ENCODE data around the gene SMAD7.

The SMAD7 gene, protein sequence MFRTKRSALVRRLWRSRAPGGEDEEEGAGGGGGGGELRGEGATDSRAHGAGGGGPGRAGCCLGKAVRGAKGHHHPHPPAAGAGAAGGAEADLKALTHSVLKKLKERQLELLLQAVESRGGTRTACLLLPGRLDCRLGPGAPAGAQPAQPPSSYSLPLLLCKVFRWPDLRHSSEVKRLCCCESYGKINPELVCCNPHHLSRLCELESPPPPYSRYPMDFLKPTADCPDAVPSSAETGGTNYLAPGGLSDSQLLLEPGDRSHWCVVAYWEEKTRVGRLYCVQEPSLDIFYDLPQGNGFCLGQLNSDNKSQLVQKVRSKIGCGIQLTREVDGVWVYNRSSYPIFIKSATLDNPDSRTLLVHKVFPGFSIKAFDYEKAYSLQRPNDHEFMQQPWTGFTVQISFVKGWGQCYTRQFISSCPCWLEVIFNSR

DNA sequence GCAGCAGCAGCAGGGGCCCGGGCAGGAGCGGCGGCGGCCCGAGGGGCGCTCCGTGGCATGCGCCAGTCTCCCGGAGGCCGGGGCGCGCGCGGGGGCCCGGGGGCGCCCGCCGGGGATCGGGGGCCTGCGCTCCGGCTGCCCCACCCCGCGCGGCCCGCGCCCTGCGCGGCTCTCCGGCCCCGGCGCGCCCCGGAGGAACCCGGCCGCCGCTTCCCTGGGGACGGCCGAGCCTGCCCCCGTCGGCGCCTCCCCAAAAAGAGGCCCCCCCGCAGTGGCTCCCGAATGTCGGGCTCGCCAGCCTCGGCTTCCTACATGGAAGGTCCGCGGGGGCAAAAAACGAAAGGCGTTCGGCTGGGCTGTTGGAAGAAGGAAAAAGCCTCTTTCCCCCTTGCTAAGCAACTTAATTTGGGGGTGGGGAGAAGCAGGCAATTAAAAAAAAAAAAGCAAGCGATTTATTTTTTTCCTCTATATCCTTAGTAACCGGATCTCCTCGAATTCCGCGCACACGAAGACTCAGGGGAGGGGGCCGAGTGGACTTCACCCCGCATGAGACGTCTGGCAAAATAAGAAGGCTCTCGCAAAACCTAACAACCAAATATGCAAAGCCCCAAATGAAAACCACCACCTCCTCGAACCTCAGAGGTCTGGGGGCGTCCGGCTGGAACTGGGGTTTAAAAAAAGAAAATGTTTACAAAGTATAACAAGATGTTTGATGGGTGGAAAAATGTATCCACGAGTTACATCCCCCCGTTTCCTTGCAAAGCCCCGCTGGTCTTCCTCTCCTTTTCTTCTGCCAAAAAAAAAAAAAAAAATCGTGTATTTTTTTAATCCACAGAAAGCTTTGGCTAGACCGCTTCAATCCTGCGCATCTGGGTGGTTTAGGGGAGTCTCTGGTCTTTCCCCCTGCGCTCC lies at the start of gene SMAD7:
Gene SMAD7, minus strand, starts transcription at position 430 of the 912 bp plus-strand sequence. CDS start 541 bp downstream, outside the sequence.
- peak within 1 kb of the TSS; percentile 94 for H3K4me3 ChIP-seq (ENCODE audit: low read depth, low read length)

- no peak overlapping the region for H3K4me3 ChIP-seq (ENCODE audit: low read depth, low read length)
Measured at GRCh38 chr18:48999569-48999968, 48.8 kb upstream of the SMAD7 start.

DNA sequence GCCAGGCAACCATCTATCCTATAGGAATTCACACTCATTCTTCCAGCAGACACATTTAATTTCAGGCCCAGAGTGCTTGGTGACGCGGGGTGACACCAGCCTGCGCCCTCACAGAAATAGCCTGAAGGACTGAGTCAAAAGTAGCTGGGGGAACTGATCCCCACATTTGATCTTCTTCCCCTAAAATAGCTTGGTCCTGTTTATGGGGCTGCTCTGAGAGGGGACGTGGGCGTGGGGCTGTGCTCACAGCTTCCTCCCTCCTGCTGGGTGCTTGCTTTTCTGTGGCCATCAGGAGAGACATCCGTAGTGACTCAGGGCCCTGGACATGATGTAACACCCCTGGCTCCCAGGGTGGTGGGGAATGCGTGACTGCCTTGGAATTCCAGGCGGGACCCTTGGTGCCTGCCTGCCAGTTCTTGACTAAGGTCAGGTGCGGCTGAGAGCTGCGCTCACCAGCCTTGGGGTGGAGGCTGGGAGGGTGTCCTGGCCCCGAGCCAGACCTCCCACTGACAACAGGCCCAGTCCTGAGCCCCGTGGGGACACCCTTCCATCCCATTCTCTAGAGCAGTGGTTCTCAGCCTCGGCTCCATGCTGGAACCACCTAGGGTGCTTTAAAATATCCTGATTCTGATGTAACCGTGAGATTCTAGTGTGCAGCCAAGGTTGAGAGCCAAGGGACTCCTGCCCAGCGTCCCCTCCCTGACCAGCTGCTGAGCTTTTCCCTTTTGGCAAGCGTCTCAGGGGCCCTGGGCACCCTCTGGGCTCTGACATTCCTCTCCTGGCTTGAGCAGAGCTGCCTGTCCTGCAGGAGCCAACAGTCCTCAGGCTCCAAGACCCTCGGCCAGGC lies 47.4 kb upstream of the SMAD7 start:
- H3K4me3 ChIP-seq (ENCODE audit: low read depth, low read length): no peak overlapping the region

GRCh38 chr18:48997681-48997984 lies 46.9 kb upstream of the SMAD7 start:
- no peak overlapping the region for H3K4me3 ChIP-seq (ENCODE audit: low read depth, low read length)

DNA sequence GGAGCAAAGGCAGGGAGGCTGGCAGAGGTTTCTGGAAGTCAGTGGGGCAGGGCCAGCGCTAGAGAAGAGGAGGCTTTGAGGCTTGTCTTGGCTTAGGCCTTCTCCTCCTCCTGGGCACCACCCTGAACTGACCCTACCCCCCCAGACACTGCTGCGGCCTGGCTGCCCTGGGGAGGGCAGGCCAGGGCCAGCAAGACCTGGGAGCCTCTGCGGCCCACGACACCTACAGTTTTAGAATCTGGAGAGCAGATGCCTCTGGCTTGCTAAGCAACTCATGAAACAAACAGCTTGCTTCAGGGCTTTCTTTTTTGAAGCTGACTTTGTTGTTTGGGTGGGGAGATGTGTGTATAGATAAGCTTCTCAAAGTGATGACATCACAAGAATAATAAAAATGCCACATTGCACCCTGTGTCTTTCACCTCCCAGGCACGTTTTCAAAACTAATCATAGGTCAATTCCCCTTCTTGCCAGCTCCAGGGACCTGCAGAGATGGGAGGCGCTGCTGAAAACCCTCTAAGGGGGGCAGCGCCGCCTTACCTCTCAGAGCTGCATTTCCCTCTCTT lies 46.2 kb upstream of the SMAD7 start:
- H3K4me3 ChIP-seq (ENCODE audit: low read depth, low read length): no peak overlapping the region

DNA sequence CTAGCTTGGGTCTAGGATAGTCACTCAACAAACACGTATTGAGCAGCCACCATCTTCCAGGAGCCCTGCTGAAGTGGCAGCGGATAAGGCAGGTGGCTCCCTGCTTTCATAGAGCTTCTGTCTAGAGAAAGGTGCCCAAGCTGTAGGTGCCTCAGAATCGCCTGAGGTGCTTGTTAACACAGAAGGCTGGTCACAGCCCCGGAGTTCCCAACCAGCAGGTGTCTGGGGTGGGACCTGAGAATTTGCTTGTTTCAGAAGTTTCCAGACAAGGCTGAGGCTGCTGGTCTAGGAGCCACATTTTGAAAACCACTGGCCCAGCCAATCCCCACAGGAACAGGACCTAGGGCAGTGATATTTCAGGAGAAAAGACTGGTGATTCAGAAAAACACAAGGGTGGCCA lies 45.3 kb upstream of the SMAD7 start:
- H3K4me3 ChIP-seq (ENCODE audit: low read depth, low read length): no peak overlapping the region

GRCh38 chr18:48994926-48995835 lies 44.4 kb upstream of the SMAD7 start:
- no peak overlapping the region for H3K4me3 ChIP-seq (ENCODE audit: low read depth, low read length)

DNA sequence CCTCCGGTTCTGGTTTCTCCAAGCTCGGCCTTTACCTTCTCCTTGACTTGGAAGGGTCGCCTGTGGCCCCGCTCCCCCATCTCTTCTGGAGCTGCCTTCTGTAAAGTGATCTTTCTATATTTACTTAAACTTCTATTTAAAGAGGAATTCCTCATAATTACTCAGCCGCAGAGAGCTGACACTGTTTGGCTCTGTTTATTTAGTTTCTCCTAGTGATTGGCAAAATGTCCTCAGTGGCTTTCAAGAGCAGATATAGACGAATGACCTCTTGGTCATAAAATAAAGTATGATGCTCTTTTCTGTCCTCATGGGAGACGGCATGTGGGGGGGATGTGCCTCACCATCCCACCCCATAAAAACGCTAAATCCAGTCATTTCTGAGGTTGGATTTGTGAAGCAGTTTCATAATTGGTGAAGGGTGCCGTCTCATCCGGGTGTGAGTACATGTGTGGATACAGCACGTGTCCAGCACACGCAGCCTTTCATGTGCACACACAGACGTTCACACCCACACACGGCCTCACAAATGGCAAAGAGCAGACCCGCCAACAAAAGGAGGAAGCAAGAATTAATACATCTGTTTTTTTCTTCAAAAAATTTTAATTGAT lies 43.4 kb upstream of the SMAD7 start:
- no peak overlapping the region for H3K4me3 ChIP-seq (ENCODE audit: low read depth, low read length)

DNA sequence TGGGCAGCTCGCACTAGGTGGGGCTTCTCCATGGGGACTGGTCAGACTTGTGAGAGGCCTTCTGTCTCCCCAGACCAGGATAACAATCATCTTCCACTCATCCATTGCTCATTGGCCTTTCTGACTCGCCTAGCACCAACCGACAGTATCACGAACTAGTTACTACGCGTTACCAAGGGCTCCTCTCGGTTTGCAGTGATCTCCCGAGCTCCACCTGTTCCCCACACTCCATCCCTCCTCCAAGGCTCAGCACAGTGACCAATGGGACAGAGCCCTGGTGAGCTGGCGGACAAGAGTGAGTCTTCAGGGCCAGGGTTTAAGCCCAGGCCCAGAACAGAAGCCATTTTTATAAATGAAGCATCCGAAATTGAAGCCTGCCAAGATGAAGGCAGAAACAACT lies 42.8 kb upstream of the SMAD7 start:
- no peak overlapping the region for H3K4me3 ChIP-seq (ENCODE audit: low read depth, low read length)

DNA sequence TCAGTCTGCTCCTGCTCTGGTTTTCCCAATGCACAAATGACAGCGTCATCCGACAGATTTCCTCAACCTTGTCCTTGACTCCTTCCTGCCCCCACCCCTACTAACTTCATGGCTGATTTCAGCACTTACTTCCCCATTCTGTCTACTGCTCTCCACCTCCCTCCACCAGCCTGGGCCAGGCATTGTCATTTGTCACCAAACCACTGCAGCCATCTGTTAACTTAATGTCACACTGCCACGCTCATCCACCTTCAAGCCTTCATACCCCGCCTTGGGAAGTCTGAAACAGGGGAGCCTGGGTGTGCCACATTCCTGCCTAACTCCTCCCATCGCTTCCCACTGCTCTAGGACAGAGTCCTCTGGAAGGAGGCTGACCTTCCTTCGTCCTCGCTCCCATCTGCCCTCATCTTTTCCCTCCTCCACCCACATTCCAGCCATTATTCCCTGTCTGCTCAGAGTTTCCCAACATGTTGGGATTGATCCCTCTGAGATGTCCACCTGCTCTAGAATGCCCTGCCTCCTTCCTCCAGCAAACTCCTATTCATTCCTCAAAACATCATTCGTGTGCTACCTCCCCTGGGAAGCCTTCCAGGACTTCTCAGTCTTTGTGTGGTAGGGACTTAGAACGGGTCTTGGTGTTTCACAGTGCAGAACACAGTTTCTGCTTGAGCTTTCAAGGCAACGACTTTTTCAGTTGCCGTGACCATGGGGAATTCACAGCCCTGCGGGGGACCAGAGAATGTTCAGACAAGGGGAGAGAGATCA lies 42.2 kb upstream of the SMAD7 start:
- no peak overlapping the region for H3K4me3 ChIP-seq (ENCODE audit: low read depth, low read length)

GRCh38 chr18:48992133-48992532 lies 41.4 kb upstream of the SMAD7 start:
- no peak overlapping the region for H3K4me3 ChIP-seq (ENCODE audit: low read depth, low read length)

DNA sequence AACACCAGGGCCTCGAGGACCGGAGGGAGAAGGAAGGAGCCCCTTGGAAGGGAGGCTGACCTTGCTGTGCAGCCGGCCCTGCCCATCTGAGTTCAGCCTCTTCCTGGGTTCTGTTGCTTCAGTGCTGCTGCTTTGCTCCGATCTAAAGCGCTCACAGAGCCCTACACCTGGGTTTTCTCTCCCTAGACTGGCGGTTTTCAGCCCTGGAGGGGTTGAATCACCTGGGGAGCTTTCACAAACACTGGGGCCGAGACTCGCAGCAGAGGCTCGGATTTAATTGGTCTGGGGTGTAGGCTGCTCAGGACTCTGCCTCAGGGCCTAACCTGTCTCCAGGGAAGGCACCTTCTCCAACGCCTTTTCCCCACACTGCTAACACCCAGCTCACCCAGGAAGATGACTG lies 40.9 kb upstream of the SMAD7 start:
- no peak overlapping the region for H3K4me3 ChIP-seq (ENCODE audit: low read depth, low read length)

GRCh38 chr18:48991319-48991660 lies 40.5 kb upstream of the SMAD7 start:
- no peak overlapping the region for H3K4me3 ChIP-seq (ENCODE audit: low read depth, low read length)

GRCh38 chr18:48990481-48991318 lies 39.9 kb upstream of the SMAD7 start:
- no peak overlapping the region for H3K4me3 ChIP-seq (ENCODE audit: low read depth, low read length)

DNA sequence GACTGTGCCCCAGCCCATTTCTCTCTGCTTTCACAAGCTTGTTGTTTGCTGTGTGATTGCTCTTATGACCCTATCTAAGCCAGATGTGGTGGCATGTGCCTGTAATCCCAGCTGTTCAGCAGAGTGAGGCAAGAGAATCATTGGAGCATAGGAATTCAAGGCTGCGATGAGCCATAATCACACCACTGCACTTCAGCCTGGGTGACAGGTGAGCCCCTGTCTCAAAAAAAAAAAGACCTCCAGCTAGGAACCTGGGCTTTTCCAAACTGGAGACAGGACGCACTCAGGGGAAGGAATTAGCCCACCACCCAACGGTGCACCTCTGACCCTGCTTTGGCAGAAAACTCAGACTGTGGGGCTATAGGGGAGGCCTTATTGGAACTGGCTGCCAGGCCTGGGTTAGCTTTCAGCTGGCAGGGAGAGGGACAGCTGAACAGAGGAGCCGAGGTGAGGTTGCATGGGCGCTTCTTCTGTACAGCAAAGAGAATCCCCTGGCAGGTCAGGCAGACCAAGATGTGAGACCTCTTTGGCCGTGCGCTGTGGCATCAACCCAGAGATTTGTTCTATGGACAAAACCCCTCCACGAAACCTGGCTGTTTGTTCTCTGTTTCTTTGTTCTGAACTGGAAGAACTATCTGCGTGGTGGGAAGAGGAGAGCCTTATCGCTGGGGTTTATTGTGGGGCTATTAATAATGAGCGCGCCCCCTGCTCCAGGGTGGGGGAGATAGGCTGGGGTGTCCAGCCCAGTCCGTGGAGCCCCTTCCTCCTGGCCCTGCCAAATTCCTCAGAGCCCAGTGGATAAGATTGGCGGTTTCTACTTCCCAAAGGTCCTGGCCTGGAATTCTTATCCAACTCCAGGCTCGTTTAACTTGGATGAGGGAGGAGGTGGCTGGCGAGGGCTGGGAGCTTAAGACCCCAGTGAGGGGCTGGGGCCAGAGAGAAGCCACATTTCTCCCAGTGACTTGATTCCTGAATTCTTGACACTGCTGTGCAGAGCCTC lies 38.8 kb upstream of the SMAD7 start:
- H3K4me3 ChIP-seq (ENCODE audit: low read depth, low read length): no peak overlapping the region

DNA sequence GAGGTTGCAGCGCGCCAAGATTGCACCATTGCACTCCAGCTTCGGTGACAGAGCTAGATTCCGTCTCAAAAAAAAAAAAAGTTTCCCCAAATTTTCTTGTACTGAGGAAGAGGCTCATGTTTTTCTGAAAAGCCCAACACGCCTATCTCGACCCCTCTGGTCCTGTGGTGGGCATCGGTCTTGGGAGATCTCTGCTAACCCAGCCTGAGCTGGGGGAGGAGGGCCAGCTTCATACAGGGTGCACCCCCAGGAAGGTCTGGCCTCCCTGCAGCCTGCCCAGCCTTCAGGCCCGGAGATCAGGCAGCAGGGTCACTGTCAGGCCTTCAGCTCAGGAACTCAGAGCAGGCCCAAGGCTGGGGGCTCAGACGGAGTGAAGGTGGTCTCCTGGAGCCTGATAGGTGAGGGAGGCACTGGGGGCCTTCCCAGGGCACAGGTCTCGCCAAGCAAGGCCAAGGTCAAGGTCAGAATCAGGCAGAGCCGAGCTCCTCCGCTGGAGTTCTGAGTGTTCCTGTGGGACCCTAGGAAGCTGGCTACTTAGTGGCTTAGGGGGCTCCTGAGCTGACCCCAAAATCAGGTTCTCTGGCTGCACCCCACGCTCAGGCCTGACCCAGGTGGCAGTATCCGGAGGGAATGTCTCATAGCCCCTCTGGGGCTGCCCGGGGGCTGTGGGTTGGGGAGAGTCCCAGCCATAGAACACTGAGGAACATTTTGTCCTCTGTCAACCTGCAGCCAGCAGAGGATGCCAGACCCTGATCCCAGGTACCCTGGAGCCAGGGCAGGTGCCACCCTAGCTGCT lies 37.9 kb upstream of the SMAD7 start:
- no peak overlapping the region for H3K4me3 ChIP-seq (ENCODE audit: low read depth, low read length)
